ENCODE results near the gene CAMTA1. TPM values are rescaled to one million over a fixed set of nuclear protein-coding genes. Genes with fewer than 3 reads are reported as not detected.

The CAMTA1 gene
- total and polyA plus RNA-seq, 9 of the 15 experiments (the other 6 are each of a cell fraction or from before 2014, with no cell fraction given): 43.9 to 161 (median 65.9) TPM

- Histone ChIP-seq H3K9me1 (ENCODE audit: control insufficient read depth, insufficient read depth, low read length) (no peaks in the 10 kb centered on the region), H3K9me3 (replicated peaks; ENCODE audit: control insufficient read depth, insufficient read depth, low read depth, low read length) (no peaks in the 10 kb centered on the region), H4K20me1 (replicated peaks; ENCODE audit: control insufficient read depth, insufficient read depth, low read length) (peaks cover 11% of the 10 kb centered on the region; the same call in 1 of the 2 replicates), H2AFZ (ENCODE audit: low read depth, low read length) (no peak overlapping the region), H3K4me3 (no peak overlapping the region), H3K9ac (ENCODE audit: insufficient read depth in 1 of 2, low read depth in 2 of 2, low read length in 2 of 2) (no peak overlapping the region), H3K4me1 (replicated peaks in 1 of 2; ENCODE audit: control insufficient read depth in 2 of 2, insufficient read depth in 2 of 2, low read length in 2 of 2) (no peaks in the 10 kb centered on the region; a peak in 1 of 5 replicates), H3K79me2 (ENCODE audit: control insufficient read depth, insufficient read depth, low read length) (no peaks in the 10 kb centered on the region), H3K27me3 (ENCODE audit: control insufficient read depth in 2 of 2, insufficient read depth in 2 of 2, low read length in 2 of 2) (peaks cover 18 to 69% of the 10 kb centered on the region in 2 experiments; a peak in 4 of 5 replicates), H3K27ac (ENCODE audit: extremely low read depth, low read depth, low read length) (no peak overlapping the region), H3K4me2 (ENCODE audit: insufficient read depth, low read length) (no peak overlapping the region), H3K36me3 (ENCODE audit: control insufficient read depth, insufficient read depth, low read length) (no peaks in the 10 kb centered on the region)
- DNase-seq (ENCODE audit: extremely low read depth in 1 of 4, low spot score in 3 of 4) (no peak), ATAC-seq (no peak), FAIRE-seq (no peak)
- ChIA-PET CTCF (ENCODE audit: low intra/inter-chr PET ratio) (no interaction called here), POLR2A (interaction anchor here (0.5 to 1.0 kb wide), 4 partner anchors 8 to 154 kb away, joined by 3 read pairs; no protein-coding TSS in a partner anchor)
- 0% methylated on average over 5 of the region's 5 CpGs for WGBS (ENCODE audit: insufficient coverage, low coverage, missing lambda C conversion rate)
- intact Hi-C loops (cut with micrococcal nuclease) (loop anchor here (10.0 kb wide), 1 partner anchor 194 kb away; no protein-coding TSS in a partner anchor), in situ Hi-C loops (cut with MboI) (no loop called here)
- no TSS peak for BruUV-seq (replicated peaks)
- TF ChIP-seq FOSL1 (tag; conservative IDR thresholded peaks at IDR 0.05): no peak
- TF ChIP-seq TSHZ1 (CRISPR knock-in tag; IDR thresholded peaks at IDR 0.05): no peak
- TF ChIP-seq EHMT2 (IDR thresholded peaks at IDR 0.05): no peak
- TF ChIP-seq THRAP3 (IDR thresholded peaks at IDR 0.05; ENCODE audit: borderline replicate concordance): no peak
- TF ChIP-seq ZNF511 (CRISPR knock-in tag; IDR thresholded peaks at IDR 0.05): no peak
- TF ChIP-seq ARID4B (CRISPR knock-in tag; IDR thresholded peaks at IDR 0.05): no peak
- TF ChIP-seq NFATC3 (IDR thresholded peaks at IDR 0.05): no peak
- TF ChIP-seq JUNB (CRISPR knock-in tag; conservative IDR thresholded peaks at IDR 0.05): no peak
- TF ChIP-seq MCM3 (IDR thresholded peaks at IDR 0.05): no peak
- no peak for TF ChIP-seq PRPF4 (IDR thresholded peaks at IDR 0.05; ENCODE audit: insufficient read depth, low read depth, low read length, poor library complexity, severe bottlenecking)
- TF ChIP-seq ZNF75A (CRISPR knock-in tag; IDR thresholded peaks at IDR 0.05): no peak
- TF ChIP-seq MYNN (IDR thresholded peaks at IDR 0.05): no peak
- TF ChIP-seq MYNN (CRISPR knock-in tag; IDR thresholded peaks at IDR 0.05): no peak
- TF ChIP-seq FOS (IDR thresholded peaks at IDR 0.05; ENCODE audit: extremely low read depth, insufficient read length): no peak
- no peak for TF ChIP-seq TARDBP (IDR thresholded peaks at IDR 0.05)
- no peak for TF ChIP-seq MTF1 (CRISPR knock-in tag; IDR thresholded peaks at IDR 0.05; ENCODE audit: borderline replicate concordance)
- TF ChIP-seq TEAD4 (IDR thresholded peaks at IDR 0.05; ENCODE audit: low read length): no peak
- TF ChIP-seq TEAD4 (CRISPR knock-in tag; IDR thresholded peaks at IDR 0.05; ENCODE audit: borderline replicate concordance): no peak
Measured at GRCh38 chr1:7450838-7451237, 665.6 kb downstream of the CAMTA1 start.
